Caco-2 (cell line): Measurements from ENCODE around the gene ZNF407. TPM values are rescaled to one million over a fixed set of nuclear protein-coding genes. Genes with fewer than 3 reads are reported as not detected.

Source experiments
- BruUV-seq: library from RNA; stranded (reverse); fragments of 400-500 nt; replicated peaks from 2 replicates; lab custom pipeline; 2021; lab: Mats Ljungman, UMichigan
- CTCF ChIA-PET: fragments of 300-600 bp; sonication (Branson Sonifier 250); formaldehyde crosslinking; loops from one replicate; lab custom pipeline; 2022; ENCODE audit warnings: antibody characterized with exemption; lab: Charles Lee
- POLR2A ChIA-PET: fragments of 300-600 bp; sonication (Branson Sonifier 250); formaldehyde crosslinking; loops from one replicate; lab custom pipeline; 2022; ENCODE audit warnings: antibody characterized with exemption; lab: Charles Lee
- DNase-seq, 2 experiments: peaks; one replicate each; pipeline versions ENCODE4 v3.0.0 to v3.0.0-alpha.2; 2020 to 2022
- H3K27me3 ChIP-seq: replicated peaks from 2 replicates; pipeline ENCODE4 v1.6.0; 2011; ENCODE audit warnings: low read length; ENCODE audit not compliant: control insufficient read depth, insufficient read depth
- H3K36me3 ChIP-seq: 2 replicates; pipeline ENCODE4 v1.5.1; 2011; ENCODE audit warnings: low read length; ENCODE audit not compliant: control insufficient read depth, insufficient read depth
- H3K4me1 ChIP-seq: fragments of 250-450 bp; sonication (Bioruptor Pico); 2 replicates; pipeline ENCODE4 v1.5.1; 2020; ENCODE audit warnings: mild to moderate bottlenecking
- H3K4me3 ChIP-seq: 2 replicates; pipeline ENCODE4 v1.5.1; 2011; ENCODE audit warnings: low read depth, mild to moderate bottlenecking, control low read depth, low read length
- H3K9me3 ChIP-seq: fragments of 250-450 bp; sonication (Bioruptor Pico); 2 replicates; pipeline ENCODE4 v1.5.1; 2020; ENCODE audit warnings: mild to moderate bottlenecking, moderate library complexity
- H3K27ac Mint-ChIP-seq: one replicate; pipeline ENCODE4 v1.8.0; 2022; ENCODE audit warnings: mixed read lengths; ENCODE audit not compliant: unreplicated experiment
- H3K27me3 Mint-ChIP-seq: one replicate; pipeline ENCODE4 v1.8.0; 2022; ENCODE audit warnings: mixed read lengths; ENCODE audit not compliant: insufficient read depth, unreplicated experiment
- H3K36me3 Mint-ChIP-seq: one replicate; pipeline ENCODE4 v1.8.0; 2022; ENCODE audit warnings: mild to moderate bottlenecking, mixed read lengths; ENCODE audit not compliant: insufficient read depth, unreplicated experiment
- H3K4me1 Mint-ChIP-seq: one replicate; pipeline ENCODE4 v1.8.0; 2022; ENCODE audit warnings: low read depth, mixed read lengths; ENCODE audit not compliant: unreplicated experiment
- H3K4me3 Mint-ChIP-seq: one replicate; pipeline ENCODE4 v1.8.0; 2022; ENCODE audit warnings: mild to moderate bottlenecking, moderate library complexity, mixed read lengths; ENCODE audit not compliant: unreplicated experiment
- H3K9me3 Mint-ChIP-seq: one replicate; pipeline ENCODE4 v1.8.0; 2022; ENCODE audit warnings: mixed read lengths; ENCODE audit not compliant: unreplicated experiment
- intact Hi-C: fragments of 100-400 bp; cut with micrococcal nuclease; formaldehyde crosslinking; loops from one replicate; pipeline ENCODE4 v1.10.0; 2022; ENCODE audit not compliant: unreplicated experiment
- total RNA-seq: library from RNA; stranded (reverse); gene quantifications from 2 replicates; pipeline ENCODE4 v1.2.3, GENCODE V29; 2022
- TF ChIP-seq, protein P1 (sequence below), 2 experiments: fragments of 200-600 bp in 1 of 2; IDR thresholded peaks; 1 replicate in 1 of 2; 2 replicates in 1 of 2; pipeline versions ENCODE4 v1.5.1 to v1.8.0; 2011 to 2022; ENCODE audit warnings: antibody characterized with exemption in 1 of 2, control low read depth in 1 of 2, inconsistent platforms in 1 of 2, low read depth in 1 of 2, low read length in 1 of 2, mild to moderate bottlenecking in 1 of 2, moderate library complexity in 1 of 2; ENCODE audit not compliant: insufficient read depth in 1 of 2, severe bottlenecking in 1 of 2, unreplicated experiment in 1 of 2

The ZNF407 gene
- total RNA-seq, 1 experiment from 2014 or later = 4.7 TPM

DNA sequence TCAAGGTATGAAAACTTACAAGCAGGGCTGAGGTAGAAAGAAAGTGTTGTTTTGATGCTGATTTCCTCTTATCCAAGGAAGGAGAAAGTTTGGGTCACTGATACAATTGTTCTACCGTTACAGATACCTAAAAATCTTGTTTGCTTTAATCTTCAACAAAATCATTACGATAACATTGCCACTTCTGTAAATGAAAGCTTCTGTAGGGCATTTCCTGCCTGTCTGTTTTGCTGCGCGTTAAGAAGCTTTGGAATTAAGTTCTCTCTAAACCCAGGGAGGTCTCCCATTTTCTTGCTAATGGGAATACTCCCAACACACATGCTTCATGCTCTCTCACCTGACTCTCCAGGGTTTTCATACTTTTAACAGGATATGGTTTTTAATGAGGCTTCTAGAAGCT lies 352.8 kb downstream of the ZNF407 start:
- no TSS peak for BruUV-seq
- H3K36me3 Mint-ChIP-seq = no peaks in the 10 kb centered on the region
- CTCF ChIA-PET = no interaction called here
- no peaks in the 10 kb centered on the region for H3K36me3 ChIP-seq
- H3K4me3 Mint-ChIP-seq = no peak overlapping the region
- no peaks in the 10 kb centered on the region for H3K9me3 ChIP-seq
- H3K27me3 ChIP-seq = no peaks in the 10 kb centered on the region
- H3K27me3 Mint-ChIP-seq = no peaks in the 10 kb centered on the region
- H3K4me1 Mint-ChIP-seq = no peaks in the 10 kb centered on the region
- no peaks in the 10 kb centered on the region for H3K9me3 Mint-ChIP-seq
- H3K4me3 ChIP-seq = no peak overlapping the region
- no peaks in the 10 kb centered on the region for H3K4me1 ChIP-seq
- intact Hi-C loops = no loop called here
- H3K27ac Mint-ChIP-seq = no peak overlapping the region
- TF ChIP-seq, protein P1, sequence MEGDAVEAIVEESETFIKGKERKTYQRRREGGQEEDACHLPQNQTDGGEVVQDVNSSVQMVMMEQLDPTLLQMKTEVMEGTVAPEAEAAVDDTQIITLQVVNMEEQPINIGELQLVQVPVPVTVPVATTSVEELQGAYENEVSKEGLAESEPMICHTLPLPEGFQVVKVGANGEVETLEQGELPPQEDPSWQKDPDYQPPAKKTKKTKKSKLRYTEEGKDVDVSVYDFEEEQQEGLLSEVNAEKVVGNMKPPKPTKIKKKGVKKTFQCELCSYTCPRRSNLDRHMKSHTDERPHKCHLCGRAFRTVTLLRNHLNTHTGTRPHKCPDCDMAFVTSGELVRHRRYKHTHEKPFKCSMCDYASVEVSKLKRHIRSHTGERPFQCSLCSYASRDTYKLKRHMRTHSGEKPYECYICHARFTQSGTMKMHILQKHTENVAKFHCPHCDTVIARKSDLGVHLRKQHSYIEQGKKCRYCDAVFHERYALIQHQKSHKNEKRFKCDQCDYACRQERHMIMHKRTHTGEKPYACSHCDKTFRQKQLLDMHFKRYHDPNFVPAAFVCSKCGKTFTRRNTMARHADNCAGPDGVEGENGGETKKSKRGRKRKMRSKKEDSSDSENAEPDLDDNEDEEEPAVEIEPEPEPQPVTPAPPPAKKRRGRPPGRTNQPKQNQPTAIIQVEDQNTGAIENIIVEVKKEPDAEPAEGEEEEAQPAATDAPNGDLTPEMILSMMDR (IDR thresholded peaks at IDR 0.05; ENCODE audit: insufficient read depth in 1 of 2, low read depth in 1 of 2, low read length in 1 of 2, severe bottlenecking in 1 of 2, unreplicated experiment in 1 of 2) = no peak
- no peak for DNase-seq
- POLR2A ChIA-PET = no interaction called here

DNA sequence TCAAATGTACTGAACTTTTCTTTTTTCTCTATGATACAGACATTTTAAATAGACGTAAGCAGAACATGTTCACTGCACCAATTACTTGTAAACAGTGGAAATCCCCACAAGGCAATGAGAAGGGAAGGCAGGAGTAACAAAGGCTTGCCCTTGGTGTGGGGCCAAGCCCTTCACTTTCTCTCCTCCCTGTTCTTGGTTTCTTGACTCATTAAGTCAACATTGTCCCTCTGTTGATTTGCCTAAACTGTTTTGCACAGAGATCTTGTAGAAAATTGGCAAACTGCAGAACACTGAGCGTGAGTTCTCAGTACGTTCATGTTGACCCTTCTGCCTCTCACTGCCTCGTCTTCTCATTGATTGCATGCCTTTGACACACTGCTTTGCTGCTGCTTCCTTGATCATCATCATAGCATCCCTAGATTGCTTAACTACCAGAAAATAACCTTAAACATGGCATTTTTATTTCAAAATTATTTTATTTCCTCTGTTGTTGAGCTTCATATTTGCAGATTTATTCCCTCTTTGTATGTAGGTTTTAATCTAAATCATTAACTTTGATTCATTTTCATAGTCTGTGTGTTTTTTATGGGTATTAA lies 353.6 kb downstream of the ZNF407 start:
- H3K9me3 ChIP-seq = no peaks in the 10 kb centered on the region
- TF ChIP-seq, protein P1 (IDR thresholded peaks at IDR 0.05; ENCODE audit: insufficient read depth in 1 of 2, low read depth in 1 of 2, low read length in 1 of 2, severe bottlenecking in 1 of 2, unreplicated experiment in 1 of 2) = no peak
- CTCF ChIA-PET = no interaction called here
- H3K27ac Mint-ChIP-seq = no peak overlapping the region
- no peak overlapping the region for H3K4me3 ChIP-seq
- no peaks in the 10 kb centered on the region for H3K36me3 ChIP-seq
- no peaks in the 10 kb centered on the region for H3K27me3 ChIP-seq
- DNase-seq = no peak
- no peaks in the 10 kb centered on the region for H3K4me1 ChIP-seq
- POLR2A ChIA-PET = no interaction called here
- no peaks in the 10 kb centered on the region for H3K36me3 Mint-ChIP-seq
- no peaks in the 10 kb centered on the region for H3K9me3 Mint-ChIP-seq
- H3K4me1 Mint-ChIP-seq = no peaks in the 10 kb centered on the region
- BruUV-seq = no TSS peak
- H3K4me3 Mint-ChIP-seq = no peak overlapping the region
- H3K27me3 Mint-ChIP-seq = no peaks in the 10 kb centered on the region
- intact Hi-C loops = no loop called here

- Mint-ChIP-seq H3K27me3 (no peaks in the 10 kb centered on the region), H3K9me3 (no peaks in the 10 kb centered on the region), H3K36me3 (no peaks in the 10 kb centered on the region), H3K4me1 (no peaks in the 10 kb centered on the region), H3K27ac (no peak overlapping the region), H3K4me3 (no peak overlapping the region)
- Histone ChIP-seq H3K27me3 (no peaks in the 10 kb centered on the region), H3K4me3 (no peak overlapping the region), H3K9me3 (no peaks in the 10 kb centered on the region), H3K4me1 (no peaks in the 10 kb centered on the region), H3K36me3 (no peaks in the 10 kb centered on the region)
- ChIA-PET CTCF (no interaction called here), POLR2A (no interaction called here)
- no TSS peak for BruUV-seq
- DNase-seq = no peak
- TF ChIP-seq, protein P1 (IDR thresholded peaks at IDR 0.05; ENCODE audit: insufficient read depth in 1 of 2, low read depth in 1 of 2, low read length in 1 of 2, severe bottlenecking in 1 of 2, unreplicated experiment in 1 of 2) = no peak
- intact Hi-C loops = no loop called here
These were observed 360.0 kb downstream of the ZNF407 start for GRCh38 chr18:74957588-74958224.
